HepG2 (cell line): ENCODE results near the gene PPP1R7. TPM values are rescaled to one million over a fixed set of nuclear protein-coding genes. Genes with fewer than 3 reads are reported as not detected.

Experiments
- ATAC-seq: fragments of 200-7000 bp; cut with Tn5 transposase; 3 replicates; pipeline ENCODE4 v1.9.1; 2020; ENCODE audit warnings: mild to moderate bottlenecking, moderate library complexity
- BruUV-seq: library from RNA; stranded (reverse); fragments of 400-500 nt; replicated peaks from 2 replicates; lab custom pipeline; 2021; lab: Mats Ljungman, UMichigan
- CTCF ChIA-PET: fragments of 300-600 bp; formaldehyde crosslinking; extraction: SDS; loops from one replicate; lab custom pipeline; 2021; ENCODE audit warnings: low total read pairs, inconsistent platforms, low intra/inter-chr PET ratio; lab: Yijun Ruan, JAX
- POLR2A ChIA-PET: fragments of 350-600 bp; sonication (Branson Sonifier 250); formaldehyde crosslinking; loops from one replicate; lab custom pipeline; 2020; ENCODE audit warnings: antibody characterized with exemption, inconsistent platforms; lab: Yijun Ruan, JAX
- DNase-seq: peaks from one replicate; pipeline ENCODE4 v3.0.0-alpha.2; 2015; ENCODE audit warnings: low spot score
- FAIRE-seq: peaks from 3 replicates; lab custom pipeline; 2011; peaks lifted over from hg19 to GRCh38; lab: Jason Lieb, UNC
- H2AFZ ChIP-seq: one replicate; pipeline ENCODE4 v1.6.1; 2011; ENCODE audit warnings: low read length, inconsistent platforms
- H3K27ac ChIP-seq: fragments of 300-600 bp; 3 replicates; pipeline ENCODE4 v1.8.0; 2011; ENCODE audit warnings: mixed run types, mild to moderate bottlenecking, mixed read lengths, low read length, inconsistent platforms; ENCODE audit not compliant: insufficient read depth; ENCODE audit errors: extremely low read length
- H3K27me3 ChIP-seq, 2 experiments: fragments of 200-600 bp in 1 of 2; 2 replicates in 1 of 2; 3 replicates in 1 of 2; pipeline versions ENCODE4 v1.6.0 to v1.8.0; 2011; ENCODE audit warnings: low read length in 2 of 2, mild to moderate bottlenecking in 2 of 2, moderate library complexity in 2 of 2, inconsistent platforms in 1 of 2; ENCODE audit not compliant: insufficient read depth in 2 of 2, control insufficient read depth in 1 of 2
- H3K36me3 ChIP-seq, 2 experiments: fragments of 200-600 bp in 1 of 2; replicated peaks in 1 of 2; 2 replicates in 1 of 2; 3 replicates in 1 of 2; pipeline versions ENCODE4 v1.5.1 to v1.8.0; 2011; ENCODE audit warnings: low read length in 2 of 2, inconsistent platforms in 1 of 2; ENCODE audit not compliant: insufficient read depth in 2 of 2, control insufficient read depth in 1 of 2
- H3K4me1 ChIP-seq: 2 replicates; pipeline ENCODE4 v1.5.1; 2012; ENCODE audit warnings: low read length, inconsistent platforms; ENCODE audit not compliant: insufficient read depth
- H3K4me2 ChIP-seq: 2 replicates; pipeline ENCODE4 v1.6.0; 2011; ENCODE audit warnings: low read depth, low read length, inconsistent platforms
- H3K4me3 ChIP-seq, 3 experiments: fragments of 200-600 bp in 1 of 3; sonication (generic), shearing (Covaris generic) in 1 of 3; replicated peaks in 1 of 3; 2 replicates each; pipeline ENCODE4 v1.5.1; 2011 to 2016; ENCODE audit warnings: low read length in 3 of 3, inconsistent platforms in 2 of 3, low read depth in 2 of 3, mild to moderate bottlenecking in 2 of 3, control low read depth in 1 of 3, mixed read lengths in 1 of 3; ENCODE audit not compliant: insufficient read depth in 1 of 3
- H3K79me2 ChIP-seq: one replicate; pipeline ENCODE4 v1.6.1; 2011; ENCODE audit warnings: low read length, inconsistent platforms; ENCODE audit not compliant: insufficient read depth
- H3K9ac ChIP-seq: 2 replicates; pipeline ENCODE4 v1.6.0; 2011; ENCODE audit warnings: mild to moderate bottlenecking, low read depth, low read length, inconsistent platforms; ENCODE audit not compliant: insufficient read depth
- H3K9me3 ChIP-seq: 2 replicates; pipeline ENCODE4 v1.5.1; 2012; ENCODE audit warnings: mild to moderate bottlenecking, low read length
- H4K20me1 ChIP-seq: 2 replicates; pipeline ENCODE4 v1.6.0; 2011; ENCODE audit warnings: inconsistent platforms, mild to moderate bottlenecking, low read length, moderate library complexity; ENCODE audit not compliant: insufficient read depth
- AGO1 ChIP-seq: fragments of 200-400 bp; formaldehyde crosslinking; IDR thresholded peaks from 2 replicates; pipeline ENCODE4 v1.6.1; 2017; ENCODE audit warnings: mild to moderate bottlenecking, low read depth, low read length, moderate library complexity; ENCODE audit not compliant: poor library complexity, severe bottlenecking
- AGO2 ChIP-seq: fragments of 200-400 bp; formaldehyde crosslinking; optimal IDR thresholded peaks from 2 replicates; pipeline ENCODE3; 2017; ENCODE audit warnings: mild to moderate bottlenecking, low read depth, low read length, moderate library complexity
- NONO ChIP-seq, 2 experiments: fragments of 450-650 bp in 1 of 2; sonication (generic) in 1 of 2; formaldehyde crosslinking in 1 of 2; IDR thresholded peaks in 1 of 2; conservative IDR thresholded peaks in 1 of 2; 2 replicates each; pipeline versions ENCODE4 v1.6.1 to v1.8.0; 2017 to 2022; ENCODE audit warnings: mild to moderate bottlenecking in 1 of 2, missing genetic modification reagents in 1 of 2, moderate library complexity in 1 of 2
- POLR2A ChIP-seq, 2 experiments: IDR thresholded peaks; 2 replicates each; pipeline ENCODE4 v1.6.1; 2011; ENCODE audit warnings: low read depth in 2 of 2, low read length in 2 of 2, mild to moderate bottlenecking in 1 of 2, moderate library complexity in 1 of 2; ENCODE audit not compliant: insufficient read depth in 1 of 2
- PRPF4 ChIP-seq: fragments of 200-400 bp; formaldehyde crosslinking; IDR thresholded peaks from 2 replicates; pipeline ENCODE4 v1.6.1; 2016; ENCODE audit warnings: low read length, low read depth; ENCODE audit not compliant: poor library complexity, severe bottlenecking
- RBM22 ChIP-seq: fragments of 200-400 bp; formaldehyde crosslinking; optimal IDR thresholded peaks from 2 replicates; pipeline ENCODE3; 2017; ENCODE audit warnings: mild to moderate bottlenecking, low read length, moderate library complexity
- RBM39 ChIP-seq: fragments of 200-400 bp; formaldehyde crosslinking; IDR thresholded peaks from one replicate; pipeline ENCODE4 v1.6.1; 2018; ENCODE audit warnings: antibody characterized with exemption, mild to moderate bottlenecking, low read depth, low read length; ENCODE audit not compliant: poor library complexity, severe bottlenecking
- SOX13 ChIP-seq, 3 experiments: fragments of 450-650 bp in 1 of 3; sonication (generic) in 1 of 3; formaldehyde crosslinking in 1 of 3; IDR thresholded peaks in 2 of 3; conservative IDR thresholded peaks in 1 of 3; 2 replicates each; pipeline versions ENCODE4 v1.5.0 to v1.6.1; 2016 to 2020; ENCODE audit warnings: antibody characterized with exemption in 1 of 3, mild to moderate bottlenecking in 1 of 3, missing compliant biosample characterization in 1 of 3, missing genetic modification reagents in 1 of 3, moderate library complexity in 1 of 3
- ZFP90 ChIP-seq: sonication (generic); formaldehyde crosslinking; IDR thresholded peaks from 2 replicates; pipeline ENCODE4 v1.8.0; 2022; ENCODE audit warnings: missing genetic modification reagents, mild to moderate bottlenecking, inconsistent platforms, borderline replicate concordance
- ZNF891 ChIP-seq: sonication (generic); formaldehyde crosslinking; IDR thresholded peaks from 2 replicates; pipeline ENCODE4 v1.5.0; 2020; ENCODE audit warnings: mild to moderate bottlenecking, missing genetic modification reagents
- WGBS: methylation state at CpG from one replicate; pipeline ENCODE4 v1.1.6; 2017; ENCODE audit warnings: low lambda C conversion rate; 5-methylcytosine and 5-hydroxymethylcytosine counted together
- in situ Hi-C: cut with HindIII; loops from 2 replicates; pipeline ENCODE4 v1.10.0; 2017; ENCODE audit warnings: low pct_unique_long_range_greater_than_20kb; ENCODE audit not compliant: extremely low pct_ligation_motif_present
- intact Hi-C: fragments of 100-400 bp; cut with micrococcal nuclease; formaldehyde crosslinking; loops from one replicate; pipeline ENCODE4 v1.10.0; 2022; ENCODE audit not compliant: unreplicated experiment
- polyA plus RNA-seq, 8 experiments: library from polyadenylated mRNA; depleted of rRNA in 3 of 8; stranded (reverse) in 7 of 8; unstranded in 1 of 8; fragments of >200 nt; fragmentation: Illumina TruSeq in 4 of 8; extraction: Trizol in 4 of 8; gene quantifications; 2 replicates each; pipeline versions ENCODE4 v1.2.1 to v1.2.3, GENCODE V29; 2011 to 2016; ENCODE audit warnings: low read depth in 4 of 8, missing spikeins in 1 of 8, mixed read lengths in 1 of 8; ENCODE audit not compliant: insufficient read depth in 1 of 8
- total RNA-seq, 5 experiments: library from RNA; depleted of rRNA; stranded (reverse); fragments of >200 nt; fragmentation: Illumina TruSeq; extraction: Trizol; gene quantifications; 2 replicates each; pipeline ENCODE4 v1.2.3, GENCODE V29; 2016; ENCODE audit warnings: low read depth in 1 of 5
- TF ChIP-seq, protein P1 (sequence below): sonication (generic); formaldehyde crosslinking; IDR thresholded peaks from 2 replicates; pipeline ENCODE4 v1.4.0; 2020; ENCODE audit warnings: missing genetic modification reagents

PPP1R7 gene
- total and polyA plus RNA-seq, 2 of the 13 experiments (the other 11 are each of a cell fraction or from before 2014, with no cell fraction given) = 33.3 to 67.9 TPM

GRCh38 chr2:241229563-241230401 is 79.5 kb downstream of the PPP1R7 start:
- Histone ChIP-seq H3K9me3 (no peaks in the 10 kb centered on the region), H2AFZ (no peak overlapping the region), H3K4me1 (peaks cover 23% of the 10 kb centered on the region), H3K79me2 (peaks cover 6% of the 10 kb centered on the region), H3K4me2 (no peak overlapping the region), H4K20me1 (peaks cover 52% of the 10 kb centered on the region; the same call in 1 of the 2 replicates), H3K36me3 (peaks cover 52 to 86% of the 10 kb centered on the region in 2 experiments), H3K27ac (peak overlapping the region; percentile 24), H3K9ac (no peak overlapping the region), H3K27me3 (no peaks in the 10 kb centered on the region), H3K4me3 (no peak overlapping the region)
- 92% methylated on average over 22 of the region's 29 CpGs for WGBS
- ATAC-seq (no peak), FAIRE-seq (no peak), DNase-seq (no peak)
- BruUV-seq = no TSS peak
- POLR2A ChIA-PET = no interaction called here
- CTCF ChIA-PET = no interaction called here
- in situ Hi-C loops = no loop called here
- intact Hi-C loops = loop anchor here (10.0 kb wide), 1 partner anchor 375 kb away; no protein-coding TSS in a partner anchor
- TF ChIP-seq POLR2A (IDR thresholded peaks at IDR 0.05; ENCODE audit: insufficient read depth in 1 of 2, low read depth in 2 of 2, low read length in 2 of 2) (peak in 1 of 2 experiments; percentile 42; a peak in 2 of 4 replicates), ZNF891 (0 out of 2 replicates have a peak, but pooled peaks have one; percentile 23), AGO1 (peak; percentile 90), PRPF4 (peak; percentile 1), RBM22 (peak; percentile 79), AGO2 (peak; percentile 85), RBM39 (peak; percentile 34), SOX13 (IDR thresholded peaks at IDR 0.05) (no peak), SOX13 (CRISPR knock-in tag; conservative IDR thresholded peaks at IDR 0.05 in 1 of 2, IDR thresholded peaks at IDR 0.05 in 1 of 2) (no peak), ZFP90 (CRISPR knock-in tag) (0 out of 2 replicates have a peak, but pooled peaks have one; percentile 43), NONO (IDR thresholded peaks at IDR 0.05) (no peak), NONO (CRISPR knock-in tag; conservative IDR thresholded peaks at IDR 0.05) (0 out of 2 replicates have a peak, but pooled peaks have one; percentile 26)
- TF ChIP-seq, protein P1, sequence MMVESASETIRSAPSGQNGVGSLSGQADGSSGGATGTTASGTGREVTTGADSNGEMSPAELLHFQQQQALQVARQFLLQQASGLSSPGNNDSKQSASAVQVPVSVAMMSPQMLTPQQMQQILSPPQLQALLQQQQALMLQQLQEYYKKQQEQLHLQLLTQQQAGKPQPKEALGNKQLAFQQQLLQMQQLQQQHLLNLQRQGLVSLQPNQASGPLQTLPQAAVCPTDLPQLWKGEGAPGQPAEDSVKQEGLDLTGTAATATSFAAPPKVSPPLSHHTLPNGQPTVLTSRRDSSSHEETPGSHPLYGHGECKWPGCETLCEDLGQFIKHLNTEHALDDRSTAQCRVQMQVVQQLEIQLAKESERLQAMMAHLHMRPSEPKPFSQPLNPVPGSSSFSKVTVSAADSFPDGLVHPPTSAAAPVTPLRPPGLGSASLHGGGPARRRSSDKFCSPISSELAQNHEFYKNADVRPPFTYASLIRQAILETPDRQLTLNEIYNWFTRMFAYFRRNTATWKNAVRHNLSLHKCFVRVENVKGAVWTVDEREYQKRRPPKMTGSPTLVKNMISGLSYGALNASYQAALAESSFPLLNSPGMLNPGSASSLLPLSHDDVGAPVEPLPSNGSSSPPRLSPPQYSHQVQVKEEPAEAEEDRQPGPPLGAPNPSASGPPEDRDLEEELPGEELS (CRISPR knock-in tag) = no peak
